Fibroblast of lung (primary cell): Measurements from ENCODE around the gene CAMTA1. TPM values are rescaled to one million over a fixed set of nuclear protein-coding genes. Genes with fewer than 3 reads are reported as not detected.
A peak's percentile ranks its signal among the peaks of the same experiment; 100 is the strongest.

Experiments used
- DNase-seq, 2 donors: peaks; one replicate each; pipeline versions ENCODE4 v3.0.0 to v3.0.0-alpha.2; 2010; ENCODE audit warnings: low read depth in 2 of 2
- H2AFZ ChIP-seq: 2 replicates; pipeline ENCODE4 v1.5.1; 2012; ENCODE audit warnings: low read length, control low read depth, inconsistent platforms
- H3K27ac ChIP-seq: 2 replicates; pipeline ENCODE4 v1.5.1; 2011; ENCODE audit warnings: low read length, control low read depth; ENCODE audit not compliant: insufficient read depth
- H3K27me3 ChIP-seq: 2 replicates; pipeline ENCODE4 v1.5.1; 2011; ENCODE audit warnings: mild to moderate bottlenecking, low read length; ENCODE audit not compliant: control insufficient read depth, insufficient read depth
- H3K36me3 ChIP-seq: 2 replicates; pipeline ENCODE4 v1.5.1; 2011; ENCODE audit warnings: low read length; ENCODE audit not compliant: control insufficient read depth, insufficient read depth
- H3K4me1 ChIP-seq: 2 replicates; pipeline ENCODE4 v1.5.1; 2011; ENCODE audit warnings: low read length; ENCODE audit not compliant: control insufficient read depth, insufficient read depth; ENCODE audit errors: extremely low read depth
- H3K4me2 ChIP-seq: 2 replicates; pipeline ENCODE4 v1.5.1; 2011; ENCODE audit warnings: low read length, control low read depth; ENCODE audit not compliant: insufficient read depth; ENCODE audit errors: extremely low read depth
- H3K4me3 ChIP-seq, 4 experiments: fragments of 200-600 bp in 1 of 4; sonication (generic) in 1 of 4; replicated peaks in 1 of 4; 2 replicates each; pipeline ENCODE4 v1.5.1; 2011 to 2016; ENCODE audit warnings: low read length in 4 of 4, low read depth in 3 of 4, mild to moderate bottlenecking in 3 of 4, control low read depth in 2 of 4, inconsistent platforms in 1 of 4, mixed read lengths in 1 of 4; ENCODE audit not compliant: insufficient read depth in 1 of 4; ENCODE audit errors: control extremely low read depth in 1 of 4
- H3K79me2 ChIP-seq: 2 replicates; pipeline ENCODE4 v1.5.1; 2012; ENCODE audit warnings: mild to moderate bottlenecking, low read length, inconsistent platforms; ENCODE audit not compliant: control insufficient read depth, insufficient read depth
- H3K9ac ChIP-seq: 2 replicates; pipeline ENCODE4 v1.5.1; 2011; ENCODE audit warnings: mild to moderate bottlenecking, low read length, control low read depth; ENCODE audit not compliant: insufficient read depth
- H3K9me3 ChIP-seq: 2 replicates; pipeline ENCODE4 v1.5.1; 2012; ENCODE audit warnings: low read depth, low read length; ENCODE audit not compliant: control insufficient read depth, insufficient read depth
- H4K20me1 ChIP-seq: 2 replicates; pipeline ENCODE4 v1.5.1; 2011; ENCODE audit warnings: low read length; ENCODE audit not compliant: control insufficient read depth, insufficient read depth; ENCODE audit errors: extremely low read depth
- EZH2 ChIP-seq: IDR thresholded peaks from 2 replicates; pipeline ENCODE4 v1.5.1; 2012; ENCODE audit warnings: low read length, control low read depth, mild to moderate bottlenecking; ENCODE audit errors: missing control alignments
- polyA plus RNA-seq, 2 donors: library from polyadenylated mRNA; depleted of rRNA in 1 of 2; stranded (reverse) in 1 of 2; unstranded in 1 of 2; fragments of >200 nt; gene quantifications; 2 replicates each; pipeline ENCODE4 v1.2.1, GENCODE V29; 2011 to 2012; ENCODE audit warnings: missing spikeins in 1 of 2
- total RNA-seq: library from RNA; depleted of rRNA; stranded (reverse); fragments of >200 nt; gene quantifications from 2 replicates; pipeline ENCODE4 v1.2.1, GENCODE V29; 2014
- TF ChIP-seq, protein P1 (sequence below), 2 donors: IDR thresholded peaks in 1 of 2; conservative IDR thresholded peaks in 1 of 2; 1 replicate in 1 of 2; 2 replicates in 1 of 2; pipeline ENCODE4 v1.5.1; 2011 to 2012; ENCODE audit warnings: low read length in 2 of 2, control low read depth in 1 of 2, inconsistent platforms in 1 of 2, low read depth in 1 of 2, mild to moderate bottlenecking in 1 of 2

The CAMTA1 gene
- total and polyA plus RNA-seq, 2 donors (not counting 1 experiment from before 2014, with no cell fraction given): 47.6 to 86.0 TPM

DNA sequence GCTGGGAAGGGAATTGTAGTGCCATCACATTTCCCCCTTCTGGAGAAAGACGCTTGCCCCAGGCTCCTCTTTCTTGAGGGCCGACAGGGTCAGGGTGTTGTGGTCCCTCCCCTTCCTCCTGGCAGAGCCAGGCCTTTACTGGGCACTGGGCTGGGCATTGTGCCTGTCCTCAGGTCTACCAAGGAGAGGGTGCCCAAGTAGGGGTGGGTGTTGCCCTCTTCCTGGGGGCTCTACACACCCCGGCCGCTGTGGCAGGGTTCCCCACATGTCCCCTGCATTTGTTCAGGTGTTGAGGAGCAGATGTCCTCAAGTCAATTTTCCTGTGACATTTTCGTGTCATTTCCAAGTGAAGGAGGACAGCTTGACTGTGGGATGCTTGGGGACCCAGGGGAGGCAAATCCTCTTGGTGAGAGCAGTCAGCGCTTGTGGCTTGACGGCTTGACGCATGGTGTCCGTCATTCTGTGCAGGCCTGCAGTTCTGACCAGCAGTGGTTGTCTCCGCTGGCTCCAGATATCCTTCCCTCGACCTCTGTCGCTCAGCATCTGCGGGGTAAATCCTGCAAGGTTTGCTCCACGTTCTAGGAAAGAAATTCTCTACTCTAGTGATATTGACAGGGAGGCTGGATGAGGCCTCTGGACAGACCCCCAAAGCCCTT lies 804.0 kb downstream of the CAMTA1 start:
- Histone ChIP-seq H3K4me1 (no peaks in the 10 kb centered on the region), H3K9ac (no peak overlapping the region), H3K4me3 (no peak overlapping the region), H3K9me3 (no peaks in the 10 kb centered on the region), H4K20me1 (no peaks in the 10 kb centered on the region), H3K27me3 (no peaks in the 10 kb centered on the region), H3K36me3 (no peaks in the 10 kb centered on the region), H3K27ac (no peak overlapping the region), H2AFZ (no peak overlapping the region), H3K4me2 (no peak overlapping the region), H3K79me2 (no peaks in the 10 kb centered on the region)
- TF ChIP-seq, protein P1, sequence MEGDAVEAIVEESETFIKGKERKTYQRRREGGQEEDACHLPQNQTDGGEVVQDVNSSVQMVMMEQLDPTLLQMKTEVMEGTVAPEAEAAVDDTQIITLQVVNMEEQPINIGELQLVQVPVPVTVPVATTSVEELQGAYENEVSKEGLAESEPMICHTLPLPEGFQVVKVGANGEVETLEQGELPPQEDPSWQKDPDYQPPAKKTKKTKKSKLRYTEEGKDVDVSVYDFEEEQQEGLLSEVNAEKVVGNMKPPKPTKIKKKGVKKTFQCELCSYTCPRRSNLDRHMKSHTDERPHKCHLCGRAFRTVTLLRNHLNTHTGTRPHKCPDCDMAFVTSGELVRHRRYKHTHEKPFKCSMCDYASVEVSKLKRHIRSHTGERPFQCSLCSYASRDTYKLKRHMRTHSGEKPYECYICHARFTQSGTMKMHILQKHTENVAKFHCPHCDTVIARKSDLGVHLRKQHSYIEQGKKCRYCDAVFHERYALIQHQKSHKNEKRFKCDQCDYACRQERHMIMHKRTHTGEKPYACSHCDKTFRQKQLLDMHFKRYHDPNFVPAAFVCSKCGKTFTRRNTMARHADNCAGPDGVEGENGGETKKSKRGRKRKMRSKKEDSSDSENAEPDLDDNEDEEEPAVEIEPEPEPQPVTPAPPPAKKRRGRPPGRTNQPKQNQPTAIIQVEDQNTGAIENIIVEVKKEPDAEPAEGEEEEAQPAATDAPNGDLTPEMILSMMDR (conservative IDR thresholded peaks at IDR 0.05 in 1 of 2, IDR thresholded peaks at IDR 0.05 in 1 of 2; ENCODE audit: low read depth in 1 of 2, low read length in 2 of 2): no peak
- no peak for TF ChIP-seq EZH2
- no peak for DNase-seq

DNA sequence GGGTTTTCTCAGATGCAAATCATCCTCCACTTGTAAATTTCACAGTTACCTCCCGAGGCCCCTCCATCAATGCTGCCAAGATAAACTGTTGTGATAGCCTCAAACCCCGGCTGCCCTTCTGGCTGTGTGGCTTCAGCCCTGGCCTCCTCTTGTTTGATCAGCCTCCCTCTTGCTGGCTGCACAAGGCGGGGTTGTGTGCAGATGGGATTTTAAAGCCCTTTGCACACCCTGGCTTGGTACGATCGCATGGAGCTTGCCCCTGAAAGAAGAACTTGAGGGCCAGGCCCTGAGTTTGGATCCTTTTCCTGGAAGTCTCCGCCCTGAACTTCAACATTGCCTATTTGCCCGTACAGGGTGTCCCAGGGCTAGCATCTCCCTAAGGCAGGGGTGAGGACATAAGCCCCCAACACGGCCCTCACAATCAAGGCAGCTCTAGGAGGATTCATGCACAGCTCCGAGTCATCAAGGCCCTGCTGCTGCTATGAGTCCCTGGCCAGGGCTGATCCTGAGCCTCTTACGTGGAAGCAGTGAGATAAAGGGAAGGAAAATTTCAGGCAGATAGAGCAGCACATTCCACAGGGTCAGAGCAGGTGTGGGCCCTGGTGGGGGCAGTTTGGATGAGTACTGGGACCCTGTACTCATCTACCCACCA lies 804.6 kb downstream of the CAMTA1 start:
- no peaks in the 10 kb centered on the region for H3K4me1 ChIP-seq
- no peak overlapping the region for H3K9ac ChIP-seq
- H3K27ac ChIP-seq: no peak overlapping the region
- H3K36me3 ChIP-seq: no peaks in the 10 kb centered on the region
- TF ChIP-seq EZH2: no peak
- TF ChIP-seq, protein P1 (conservative IDR thresholded peaks at IDR 0.05 in 1 of 2, IDR thresholded peaks at IDR 0.05 in 1 of 2; ENCODE audit: low read depth in 1 of 2, low read length in 2 of 2): no peak
- no peaks in the 10 kb centered on the region for H3K9me3 ChIP-seq
- no peaks in the 10 kb centered on the region for H4K20me1 ChIP-seq
- H3K4me3 ChIP-seq: no peak overlapping the region
- no peaks in the 10 kb centered on the region for H3K79me2 ChIP-seq
- H3K27me3 ChIP-seq: no peaks in the 10 kb centered on the region
- H2AFZ ChIP-seq: no peak overlapping the region
- peak in 1 of 2 donors; percentile 9 for DNase-seq
- no peak overlapping the region for H3K4me2 ChIP-seq

DNA sequence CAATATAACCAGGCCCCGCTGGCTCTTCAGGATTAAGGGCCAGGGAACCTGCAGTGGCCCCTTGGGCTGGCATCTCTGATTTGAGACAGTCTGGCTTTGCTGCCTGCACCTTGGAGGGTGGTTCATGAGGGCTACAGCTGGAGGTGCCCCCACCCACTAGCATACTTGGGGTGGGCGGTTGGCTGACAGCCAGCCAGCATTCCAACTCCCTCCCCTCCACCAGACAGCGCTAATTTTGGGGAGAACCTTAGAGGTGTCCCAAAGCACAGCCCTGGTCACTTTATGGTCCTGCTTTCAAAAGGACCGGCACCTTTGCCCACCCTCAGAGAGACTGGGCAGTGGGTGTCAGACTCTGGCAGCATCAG lies 805.2 kb downstream of the CAMTA1 start:
- H3K4me2 ChIP-seq: no peak overlapping the region
- H3K36me3 ChIP-seq: no peaks in the 10 kb centered on the region
- no peak overlapping the region for H3K4me3 ChIP-seq
- H2AFZ ChIP-seq: no peak overlapping the region
- H4K20me1 ChIP-seq: no peaks in the 10 kb centered on the region
- TF ChIP-seq, protein P1 (conservative IDR thresholded peaks at IDR 0.05 in 1 of 2, IDR thresholded peaks at IDR 0.05 in 1 of 2; ENCODE audit: low read depth in 1 of 2, low read length in 2 of 2): no peak
- no peak for TF ChIP-seq EZH2
- no peaks in the 10 kb centered on the region for H3K27me3 ChIP-seq
- DNase-seq: no peak
- H3K9me3 ChIP-seq: no peaks in the 10 kb centered on the region
- no peak overlapping the region for H3K9ac ChIP-seq
- no peak overlapping the region for H3K27ac ChIP-seq
- no peaks in the 10 kb centered on the region for H3K4me1 ChIP-seq
- H3K79me2 ChIP-seq: no peaks in the 10 kb centered on the region
